ENCODE data around the gene GPR31.

The GPR31 gene

DNA sequence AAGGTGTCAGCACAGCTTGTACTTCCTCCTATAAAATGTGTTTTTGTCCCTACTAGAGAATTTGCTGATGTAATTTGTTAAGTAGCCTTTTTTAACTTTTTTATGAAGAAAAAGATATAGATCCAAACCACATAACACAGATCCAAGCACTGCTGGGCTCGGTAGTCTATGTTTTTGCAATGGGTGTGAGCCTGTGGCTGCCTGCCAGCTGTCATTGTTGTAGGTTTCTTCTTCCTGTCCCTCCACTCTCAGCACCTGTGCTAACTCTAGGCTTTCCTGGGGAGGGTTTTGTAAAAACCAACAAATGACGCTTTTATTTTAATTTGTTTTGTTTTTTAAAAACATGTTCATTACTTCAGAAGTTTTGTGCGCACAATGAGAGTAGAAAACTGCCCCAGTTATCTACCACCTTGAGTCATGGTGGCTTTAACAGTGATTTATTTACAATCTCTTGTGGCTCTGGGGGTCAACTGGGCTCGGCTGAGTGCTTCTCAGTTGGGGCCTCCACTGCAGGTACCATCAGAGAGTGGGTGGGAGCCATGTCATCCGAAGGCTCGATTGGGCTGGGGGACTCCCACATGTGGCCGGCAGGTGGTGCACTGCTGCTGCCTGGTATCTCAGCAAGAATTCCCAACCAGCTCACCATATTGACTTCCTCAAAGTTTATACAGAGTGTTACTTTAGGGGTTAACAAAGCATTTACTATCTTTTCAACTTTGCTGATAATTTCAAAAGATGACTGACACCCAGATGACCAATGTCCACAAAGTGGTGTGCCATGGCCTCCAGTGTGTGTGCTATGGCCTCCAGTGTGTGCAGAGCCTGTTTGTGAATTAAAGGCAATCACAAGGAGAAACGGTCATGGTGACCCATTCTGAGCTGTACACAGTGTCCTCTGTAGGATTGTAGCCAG lies 37.9 kb downstream of the GPR31 start:
- DNase-seq (ENCODE audit: extremely low read depth in 1 of 2, low read depth in 1 of 2) = no peak

- no peak for DNase-seq (ENCODE audit: extremely low read depth in 1 of 2, low read depth in 1 of 2)
These were observed 38.9 kb downstream of the GPR31 start for GRCh38 chr6:167118839-167119238.

GRCh38 chr6:167118006-167118405 lies 39.8 kb downstream of the GPR31 start:
- no peak for DNase-seq (ENCODE audit: extremely low read depth in 1 of 2, low read depth in 1 of 2)

GRCh38 chr6:167116838-167117228 lies 40.9 kb downstream of the GPR31 start:
- no peak for DNase-seq (ENCODE audit: extremely low read depth in 1 of 2, low read depth in 1 of 2)

DNA sequence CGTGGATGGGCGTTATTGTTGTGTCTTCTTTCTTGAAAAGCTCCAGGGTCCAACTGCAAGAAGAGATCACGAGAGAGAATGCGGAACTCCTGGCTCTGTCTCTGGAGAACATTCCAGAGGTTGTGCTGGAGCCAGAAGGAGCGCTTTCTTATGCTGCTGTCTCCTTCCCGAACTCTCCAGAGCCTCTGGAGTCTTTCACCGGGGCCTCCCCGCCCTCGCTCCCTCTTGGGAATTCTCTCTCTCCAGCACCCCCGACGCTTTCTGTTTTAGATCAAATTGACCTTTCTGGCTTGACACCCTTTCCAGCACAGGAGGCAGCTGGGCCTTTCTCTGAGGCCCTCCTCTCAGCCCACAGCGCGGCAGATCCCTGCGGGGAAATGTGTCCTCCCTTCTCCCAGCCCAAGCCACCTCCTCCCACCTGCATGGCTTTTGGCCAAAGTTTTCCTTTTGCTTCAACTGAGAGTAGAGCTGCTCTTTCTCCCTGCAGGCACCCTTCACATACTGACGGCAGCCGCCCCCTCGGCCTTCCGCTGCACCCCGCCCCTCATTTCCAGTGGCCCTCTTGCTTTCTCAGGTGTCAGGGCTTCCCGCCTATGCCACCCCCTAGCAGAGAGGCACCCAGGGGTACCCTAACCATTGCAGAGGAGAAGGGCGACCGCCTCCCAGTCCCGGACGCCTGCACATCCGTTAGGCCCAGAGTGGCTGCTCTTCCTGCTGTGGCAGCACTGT lies 41.5 kb downstream of the GPR31 start:
- no peak for DNase-seq (ENCODE audit: extremely low read depth in 1 of 2, low read depth in 1 of 2)

DNA sequence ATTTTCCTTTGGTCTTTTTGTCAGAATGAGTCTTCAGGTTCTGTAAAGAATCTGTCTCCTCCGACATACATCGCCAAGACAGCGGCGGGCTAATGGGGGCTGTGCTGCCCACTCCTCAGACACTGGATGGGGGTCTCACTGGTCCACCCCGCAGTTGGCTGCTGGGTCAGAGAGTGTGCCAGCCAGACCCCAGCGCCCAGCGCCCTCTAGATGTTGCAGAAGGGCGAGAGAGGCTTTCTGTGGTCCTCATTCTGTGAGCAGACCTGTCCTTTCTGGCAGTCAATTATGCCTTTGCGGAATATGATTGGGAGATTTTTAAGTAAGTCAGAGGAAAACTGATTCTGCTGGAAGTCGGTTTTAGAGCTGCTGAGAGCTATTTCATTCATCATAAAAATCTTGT lies 42.7 kb downstream of the GPR31 start:
- DNase-seq (ENCODE audit: extremely low read depth in 1 of 2, low read depth in 1 of 2) = no peak

DNA sequence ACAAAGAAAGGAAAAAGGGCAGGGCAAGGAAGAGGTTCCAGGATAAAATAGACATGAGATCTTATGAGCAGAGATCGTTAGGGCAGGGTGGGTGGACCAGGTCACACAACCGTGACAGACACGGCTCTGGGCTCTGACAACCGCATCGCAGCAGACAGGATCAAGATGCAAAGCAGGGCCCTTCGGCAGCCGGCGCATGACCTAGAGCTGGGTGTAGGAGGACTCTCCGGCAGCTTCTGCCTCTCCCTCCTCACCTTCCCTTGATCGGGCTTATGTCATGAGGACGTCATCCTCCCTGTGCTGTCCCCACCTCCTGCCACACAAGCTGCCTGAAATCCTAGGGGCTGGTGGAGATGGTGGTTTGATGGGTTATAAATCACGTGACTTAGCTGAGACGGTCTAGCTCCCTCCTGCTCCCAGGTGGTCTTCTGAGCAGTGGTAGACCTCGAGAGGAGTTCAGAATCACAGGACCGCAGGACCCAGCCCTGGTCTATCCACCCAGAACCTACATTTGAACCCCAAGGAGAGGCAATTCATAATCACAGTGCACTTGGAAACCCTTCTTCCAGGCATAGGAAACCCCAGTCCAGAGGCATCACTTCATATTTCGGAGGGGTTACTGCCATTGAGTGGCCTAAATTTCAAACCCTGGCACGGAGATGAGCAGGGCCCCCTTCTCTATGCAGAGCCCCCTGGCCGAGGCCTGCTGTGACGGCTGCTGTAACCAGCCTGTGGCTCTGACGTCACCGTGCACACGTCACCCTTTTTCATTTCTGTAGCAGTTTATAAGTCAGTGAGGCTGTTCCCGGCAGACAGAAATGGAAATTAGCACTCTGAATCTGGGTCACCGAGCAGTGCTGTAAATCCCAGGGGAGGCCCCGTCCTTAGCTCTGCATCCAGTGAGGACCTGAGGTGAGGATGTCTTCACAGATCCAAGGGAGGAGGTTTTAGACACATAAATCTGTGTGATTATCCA lies 43.6 kb downstream of the GPR31 start:
- DNase-seq (ENCODE audit: extremely low read depth in 1 of 2, low read depth in 1 of 2) = no peak

- DNase-seq (ENCODE audit: extremely low read depth in 1 of 2, low read depth in 1 of 2) = no peak
These were observed 44.6 kb downstream of the GPR31 start for GRCh38 chr6:167113047-167113754.

DNA sequence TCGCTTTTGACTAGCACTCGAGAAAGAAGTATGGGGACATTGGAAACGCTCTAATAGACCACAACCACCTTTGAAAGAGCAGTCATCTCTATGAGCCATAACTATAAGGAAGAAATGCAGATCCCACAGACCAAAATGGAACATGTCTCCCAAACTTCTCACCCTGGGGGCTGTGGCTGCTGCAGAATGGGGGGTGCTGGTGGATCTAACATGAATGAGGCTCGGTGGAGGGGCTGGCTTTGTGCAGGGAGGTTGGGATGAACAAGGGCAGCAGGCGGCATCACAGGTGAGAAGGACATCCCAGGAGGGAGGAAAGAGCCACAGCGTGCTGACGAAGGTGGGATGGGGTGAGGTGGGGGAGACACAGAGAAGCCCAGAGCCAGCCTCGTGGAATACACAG lies 45.4 kb downstream of the GPR31 start:
- DNase-seq (ENCODE audit: extremely low read depth in 1 of 2, low read depth in 1 of 2) = no peak

GRCh38 chr6:167111597-167111996 lies 46.2 kb downstream of the GPR31 start:
- no peak for DNase-seq (ENCODE audit: extremely low read depth in 1 of 2, low read depth in 1 of 2)

DNA sequence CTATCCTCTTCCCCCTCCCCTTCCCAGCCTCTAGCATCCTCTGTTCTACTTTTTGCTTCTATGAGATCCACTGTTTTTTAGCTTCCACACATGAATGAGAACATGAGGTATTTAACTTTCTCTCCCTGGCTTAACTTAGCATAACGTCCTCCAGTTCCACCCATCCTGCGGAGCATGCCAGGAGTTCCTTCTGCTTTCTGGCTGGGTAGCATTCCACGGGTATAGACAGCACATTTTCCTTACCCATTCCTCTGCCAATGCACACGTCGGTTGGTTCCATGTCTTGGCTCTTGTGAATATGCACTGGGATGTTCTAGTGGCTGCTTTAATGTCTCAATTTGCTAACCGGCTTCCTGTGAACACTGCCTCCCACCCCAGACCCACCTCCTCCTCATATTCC lies 48.1 kb downstream of the GPR31 start:
- no peak for DNase-seq (ENCODE audit: extremely low read depth in 1 of 2, low read depth in 1 of 2)

DNA sequence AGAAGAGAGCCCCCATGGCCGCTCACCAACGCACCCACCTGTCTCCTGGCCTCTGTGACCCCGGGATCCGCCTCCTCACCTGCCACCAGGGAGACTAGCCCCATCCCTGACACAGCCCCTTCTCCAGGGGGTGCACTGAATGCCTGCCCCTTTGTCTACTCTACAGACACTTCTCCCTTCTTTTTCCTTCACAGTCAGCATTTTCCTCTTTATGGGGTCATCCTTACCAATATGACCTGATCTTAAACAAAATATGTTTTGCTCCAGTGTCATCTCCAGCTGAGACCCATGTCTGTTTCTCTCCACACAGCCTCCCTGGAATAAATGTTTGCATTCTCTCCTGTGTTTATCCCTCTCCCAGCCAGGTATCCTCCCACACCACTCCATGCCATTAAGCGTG lies 49.5 kb downstream of the GPR31 start:
- DNase-seq (ENCODE audit: extremely low read depth in 1 of 2, low read depth in 1 of 2) = no peak

GRCh38 chr6:167107787-167108186 lies 50.0 kb downstream of the GPR31 start:
- no peak for DNase-seq (ENCODE audit: extremely low read depth in 1 of 2, low read depth in 1 of 2)

- no peak for DNase-seq (ENCODE audit: extremely low read depth in 1 of 2, low read depth in 1 of 2)
These were observed 51.4 kb downstream of the GPR31 start for GRCh38 chr6:167106406-167106805.

All from activated CD8-positive, alpha-beta memory T cell treated with anti-CD3 and anti-CD28 coated beads for 1 hour (primary cell).